H7 (cell line): Measurements from ENCODE around the gene METTL27. TPM values are rescaled to one million over a fixed set of nuclear protein-coding genes. Genes with fewer than 3 reads are reported as not detected.
"Not testable (repeated sequence)": the region's sequence is repeated elsewhere in the genome, so short reads cannot be mapped to it uniquely, and the experiment has no call there.

Source experiments
- DNase-seq: peaks from one replicate; pipeline ENCODE4 v3.0.0; 2012
- H3K27me3 ChIP-seq: 2 replicates; pipeline ENCODE4 v1.6.0; 2011; ENCODE audit warnings: mild to moderate bottlenecking, low read length; ENCODE audit not compliant: control insufficient read depth, insufficient read depth
- H3K36me3 ChIP-seq: replicated peaks from 2 replicates; pipeline ENCODE4 v1.5.1; 2011; ENCODE audit warnings: low read length; ENCODE audit not compliant: control insufficient read depth, insufficient read depth
- H3K4me3 ChIP-seq: 2 replicates; pipeline ENCODE4 v1.5.1; 2011; ENCODE audit warnings: low read depth, mild to moderate bottlenecking, control low read depth, low read length, moderate library complexity; ENCODE audit not compliant: insufficient read depth
- total RNA-seq: library from RNA; depleted of rRNA; stranded (reverse); fragments of >200 nt; shearing (Covaris generic); gene quantifications from 2 replicates; pipeline ENCODE4 v1.2.3, GENCODE V29; 2014; rRNA removed

Gene METTL27
- total RNA-seq, 1 experiment from 2014 or later: 1.9 TPM

DNA sequence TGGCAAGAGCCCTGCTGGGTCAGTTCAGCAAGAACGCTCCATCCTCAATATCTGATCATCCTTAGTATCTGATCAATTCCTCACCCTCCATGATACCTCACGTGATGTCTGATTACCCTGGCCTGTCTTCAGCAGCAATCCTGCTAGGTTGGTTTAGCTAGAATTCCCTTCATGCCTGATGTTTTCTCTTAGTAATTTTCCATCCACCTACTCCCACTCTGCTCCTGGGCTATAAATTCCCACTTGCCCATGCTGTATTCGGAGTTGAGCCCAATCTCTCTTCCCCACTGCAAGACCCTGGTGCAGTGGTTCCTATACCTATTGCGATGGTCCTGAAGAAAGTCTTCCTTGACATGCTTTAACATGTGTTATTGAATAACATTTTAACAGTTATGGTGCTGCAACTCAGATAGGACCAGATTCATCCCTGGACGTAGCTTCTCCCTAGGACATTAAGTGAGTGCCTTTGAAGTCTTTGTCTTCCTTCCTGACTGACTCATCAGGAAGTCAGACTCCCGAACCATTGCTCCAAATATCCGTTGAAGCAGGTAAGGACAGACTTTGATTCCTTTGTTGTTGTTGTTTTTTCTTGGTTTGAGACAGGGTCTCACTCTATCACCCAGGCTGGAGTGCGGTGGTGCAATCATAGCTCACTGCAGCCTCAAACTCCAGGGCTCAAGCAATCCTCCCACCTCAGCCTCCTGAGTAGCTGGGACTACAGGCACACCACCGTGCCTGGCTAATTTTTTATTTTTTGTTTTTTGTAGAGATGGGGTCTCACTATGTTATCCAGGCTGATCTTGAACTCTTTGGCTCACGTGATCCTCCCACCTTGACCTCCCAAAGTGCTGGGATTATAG, 42.8 kb downstream of the METTL27 start:
- Histone ChIP-seq H3K4me3 (no peak overlapping the region), H3K36me3 (no peaks in the 10 kb centered on the region), H3K27me3 (no peaks in the 10 kb centered on the region)
- no peak for DNase-seq

DNA sequence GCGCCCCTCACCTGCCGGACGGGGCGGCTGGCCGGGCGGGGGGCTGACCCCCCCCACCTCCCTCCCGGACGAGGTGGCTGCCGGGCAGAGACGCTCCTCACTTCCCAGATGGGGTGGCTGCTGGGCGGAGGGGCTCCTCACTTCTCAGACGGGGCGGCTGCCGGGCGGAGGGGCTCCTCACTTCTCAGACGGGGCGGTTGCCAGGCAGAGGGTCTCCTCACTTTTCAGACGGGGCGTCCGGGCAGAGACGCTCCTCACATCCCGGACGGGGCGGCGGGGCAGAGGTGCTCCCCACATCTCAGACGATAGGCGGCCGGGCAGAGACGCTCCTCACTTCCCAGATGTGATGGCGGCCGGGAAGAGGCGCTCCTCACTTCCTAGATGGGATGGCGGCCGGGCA, 45.1 kb downstream of the METTL27 start:
- DNase-seq, H3K27me3 ChIP-seq, H3K36me3 ChIP-seq, H3K4me3 ChIP-seq: not testable (repeated sequence)

DNA sequence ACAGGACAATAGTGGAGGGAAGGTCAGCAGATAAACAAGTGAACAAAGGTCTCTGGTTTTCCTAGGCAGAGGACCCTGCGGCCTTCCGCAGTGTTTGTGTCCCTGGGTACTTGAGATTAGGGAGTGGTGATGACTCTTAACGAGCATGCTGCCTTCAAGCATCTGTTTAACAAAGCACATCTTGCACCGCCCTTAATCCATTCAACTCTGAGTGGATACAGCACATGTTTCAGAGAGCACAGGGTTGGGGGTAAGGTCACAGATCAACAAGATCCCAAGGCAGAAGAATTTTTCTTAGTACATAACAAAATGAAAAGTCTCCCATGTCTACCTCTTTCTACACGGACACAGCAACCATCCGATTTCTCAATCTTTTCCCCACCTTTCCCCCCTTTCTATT, 45.7 kb downstream of the METTL27 start:
- not testable (repeated sequence) for H3K27me3 ChIP-seq, H3K36me3 ChIP-seq, H3K4me3 ChIP-seq, DNase-seq

DNA sequence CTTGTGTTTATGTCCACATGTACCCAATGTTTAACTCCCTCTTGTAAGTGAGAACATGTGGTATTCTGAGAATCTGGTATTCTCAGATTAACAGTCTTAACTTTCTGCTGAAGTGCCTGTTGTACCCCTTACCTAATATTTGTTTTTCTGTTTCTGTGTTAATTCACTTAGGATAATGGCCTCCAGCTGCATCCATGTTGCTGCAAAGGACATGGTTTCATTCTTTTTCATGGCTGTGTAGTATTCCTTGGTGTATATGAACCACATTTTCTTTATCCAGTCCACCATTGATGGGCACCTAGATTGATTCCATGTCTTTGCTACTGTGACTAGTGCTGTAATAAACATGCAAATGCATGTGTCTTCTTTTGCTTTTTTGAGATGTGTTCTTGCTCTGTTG, 47.1 kb downstream of the METTL27 start:
- not testable (repeated sequence) for H3K27me3 ChIP-seq, DNase-seq, H3K4me3 ChIP-seq, H3K36me3 ChIP-seq

DNA sequence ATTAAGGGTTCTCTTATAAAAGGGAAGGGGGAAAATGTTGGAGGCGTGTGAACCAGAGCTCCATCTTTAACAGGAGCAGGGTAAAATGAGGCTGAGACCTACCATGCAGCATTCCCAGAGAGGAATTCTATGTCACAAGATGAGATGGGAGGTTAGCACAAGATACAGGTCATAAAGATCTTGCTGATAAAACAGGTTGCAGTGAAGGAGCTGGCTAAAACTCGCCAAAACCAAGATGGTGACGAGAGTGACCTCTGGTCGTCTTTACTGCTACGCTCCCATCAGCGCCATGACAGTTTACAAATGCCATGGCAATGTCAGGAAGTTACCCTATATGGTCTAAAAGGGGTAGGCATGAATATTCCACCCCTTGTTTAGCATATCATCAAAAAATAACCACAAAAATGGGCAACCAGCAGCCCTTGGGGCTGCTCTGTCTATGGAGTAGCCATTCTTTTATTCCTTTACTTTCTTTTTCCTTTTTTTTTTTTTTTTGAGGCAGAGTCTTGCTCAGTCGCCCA, 51.1 kb downstream of the METTL27 start:
- H3K27me3 ChIP-seq, H3K36me3 ChIP-seq, DNase-seq, H3K4me3 ChIP-seq: not testable (repeated sequence)

DNA sequence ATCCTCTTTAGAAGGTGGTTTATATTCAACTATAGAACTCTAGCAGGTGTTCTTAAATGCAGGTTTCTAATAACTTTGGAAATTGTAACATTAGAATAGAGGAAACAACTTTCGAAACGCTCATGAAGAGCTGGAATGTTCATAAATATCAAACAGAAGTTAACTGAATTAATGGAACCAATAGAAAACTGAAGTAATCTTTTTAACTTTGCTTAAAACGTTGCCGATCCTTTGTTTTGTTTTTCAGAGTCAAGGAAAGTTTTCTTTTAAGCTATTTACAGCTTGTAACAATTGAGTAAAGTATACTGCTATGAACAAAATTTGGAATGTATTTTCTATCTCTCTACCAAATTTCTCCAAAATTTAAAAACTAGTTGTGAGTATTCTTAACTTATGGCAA, 53.3 kb downstream of the METTL27 start:
- DNase-seq: no peak
- Histone ChIP-seq H3K4me3 (no peak overlapping the region), H3K36me3 (no peaks in the 10 kb centered on the region), H3K27me3 (no peaks in the 10 kb centered on the region)

DNA sequence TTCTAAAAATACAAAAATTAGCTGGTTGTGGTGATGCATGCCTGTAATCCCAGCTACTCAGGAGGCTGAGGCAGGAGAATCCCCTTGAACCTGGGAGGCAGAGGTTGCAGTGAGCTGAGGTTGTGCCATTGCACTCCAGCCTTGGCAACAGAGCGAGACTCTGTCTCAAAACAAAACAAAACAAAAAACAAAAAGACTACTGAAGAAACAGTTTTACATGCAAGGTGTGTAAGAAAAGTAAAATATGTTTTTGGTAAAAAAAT, 54.6 kb downstream of the METTL27 start:
- H3K4me3 ChIP-seq, H3K36me3 ChIP-seq, DNase-seq, H3K27me3 ChIP-seq: not testable (repeated sequence)

DNA sequence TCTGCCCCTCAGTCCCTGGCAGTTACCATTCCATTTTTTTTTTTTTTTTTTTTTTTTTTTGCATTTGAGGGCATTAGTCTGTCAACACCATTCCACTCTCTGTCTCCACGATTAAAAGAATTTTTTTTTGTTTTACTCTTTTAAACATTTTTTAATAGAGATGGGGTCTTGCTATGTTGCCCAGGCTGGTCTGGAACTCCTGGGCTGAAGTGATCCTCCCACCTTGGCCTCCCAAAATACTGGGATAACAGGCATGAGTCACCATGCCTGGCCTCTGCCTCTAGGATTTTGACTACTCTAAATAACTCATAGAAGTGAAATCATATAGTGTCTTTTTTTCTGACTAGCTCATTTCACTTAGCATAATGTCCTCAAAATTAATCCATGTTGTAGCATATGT, 55.7 kb downstream of the METTL27 start:
- no peak overlapping the region for H3K4me3 ChIP-seq

More for the DNA sequence above, 55.7 kb downstream of the METTL27 start:
- DNase-seq: no peak
- Histone ChIP-seq H3K27me3 (no peaks in the 10 kb centered on the region), H3K36me3 (no peaks in the 10 kb centered on the region)

Other genes starting within 250 kb of the METTL27 start
- 0.63 and 0.73 TPM in 2 replicates for gene MLXIPL, start 218.0 kb downstream of the METTL27 start, total RNA-seq
- gene VPS37D, start 174.7 kb downstream of the METTL27 start, total RNA-seq: 6.0 and 6.4 TPM in 2 replicates
- gene DNAJC30, start 159.1 kb downstream of the METTL27 start, total RNA-seq: 2.4 and 2.7 TPM in 2 replicates
- 39.3 and 48.0 TPM in 2 replicates for gene BUD23, start 158.9 kb downstream of the METTL27 start, total RNA-seq
- 16.8 and 19.4 TPM in 2 replicates for gene STX1A, start 122.8 kb downstream of the METTL27 start, total RNA-seq
- gene ABHD11, start 103.7 kb downstream of the METTL27 start, total RNA-seq: 21.2 and 25.7 TPM in 2 replicates
- 3.3 and 5.9 TPM in 2 replicates for gene CLDN3, start 72.2 kb downstream of the METTL27 start, total RNA-seq
- gene CLDN4, start 11.5 kb downstream of the METTL27 start, total RNA-seq: 2.0 and 2.1 TPM in 2 replicates
- gene TMEM270, start 18.6 kb upstream of the METTL27 start, total RNA-seq: not detected in 2 replicates
- gene ELN, start 185.7 kb upstream of the METTL27 start, total RNA-seq: 2.7 and 5.3 TPM in 2 replicates
- gene LIMK1, start 241.3 kb upstream of the METTL27 start, total RNA-seq: 99.4 and 108 TPM in 2 replicates